Activated CD4-positive, alpha-beta T cell treated with anti-CD3 and anti-CD28 coated beads, Interleukin-2, amount 10 ng/mL, durations not matched to agents 7 days and 5 days (primary cell): Measurements from ENCODE around the gene CD300A. TPM values are rescaled to one million over a fixed set of nuclear protein-coding genes. Genes with fewer than 3 reads are reported as not detected.

Experiments used
- CTCF ChIA-PET: fragments of 350-600 bp; sonication (Branson Sonifier 250); formaldehyde crosslinking; loops from one replicate; lab custom pipeline; 2021; ENCODE audit warnings: antibody characterized with exemption; lab: Charles Lee
- POLR2A ChIA-PET: fragments of 350-600 bp; sonication (Branson Sonifier 250); formaldehyde crosslinking; loops from one replicate; lab custom pipeline; 2021; ENCODE audit warnings: antibody characterized with exemption; lab: Charles Lee
- DNase-seq: peaks from one replicate; pipeline ENCODE4 v3.0.0-alpha.2; 2020
- H3K27ac Mint-ChIP-seq: one replicate; pipeline ENCODE4 v1.8.0; 2021; ENCODE audit warnings: mild to moderate bottlenecking, moderate library complexity, mixed read lengths
- H3K27me3 Mint-ChIP-seq: one replicate; pipeline ENCODE4 v1.8.0; 2021; ENCODE audit warnings: mixed read lengths
- H3K36me3 Mint-ChIP-seq: one replicate; pipeline ENCODE4 v1.8.0; 2021; ENCODE audit warnings: low read depth, mixed read lengths
- H3K4me1 Mint-ChIP-seq: one replicate; pipeline ENCODE4 v1.8.0; 2021; ENCODE audit warnings: mixed read lengths
- H3K4me3 Mint-ChIP-seq: one replicate; pipeline ENCODE4 v1.8.0; 2021; ENCODE audit warnings: mild to moderate bottlenecking, moderate library complexity, mixed read lengths
- H3K9me3 Mint-ChIP-seq: one replicate; pipeline ENCODE4 v1.8.0; 2021; ENCODE audit warnings: mixed read lengths
- total RNA-seq, 2 experiments: library from RNA; stranded (reverse); gene quantifications; one replicate each; pipeline ENCODE4 v1.2.3, GENCODE V29; 2021

The CD300A gene
- total RNA-seq, 2 experiments from 2014 or later: 6.7 to 6.8 TPM

GRCh38 chr17:74521701-74522201 lies 55.3 kb downstream of the CD300A start:
- ChIA-PET POLR2A (no interaction called here), CTCF (no interaction called here)
- no peak overlapping the region for H3K4me3 Mint-ChIP-seq
- H3K27me3 Mint-ChIP-seq: peaks cover 17% of the 10 kb centered on the region
- H3K9me3 Mint-ChIP-seq: peaks cover 5% of the 10 kb centered on the region
- H3K36me3 Mint-ChIP-seq: no peaks in the 10 kb centered on the region
- H3K4me1 Mint-ChIP-seq: peaks cover 9% of the 10 kb centered on the region
- H3K27ac Mint-ChIP-seq: no peak overlapping the region
- DNase-seq: no peak

GRCh38 chr17:74522381-74523105 lies 56.1 kb downstream of the CD300A start:
- ChIA-PET CTCF (no interaction called here), POLR2A (no interaction called here)
- no peak overlapping the region for H3K27ac Mint-ChIP-seq
- H3K9me3 Mint-ChIP-seq: peaks cover 5% of the 10 kb centered on the region
- peaks cover 9% of the 10 kb centered on the region for H3K4me1 Mint-ChIP-seq
- H3K36me3 Mint-ChIP-seq: no peaks in the 10 kb centered on the region
- DNase-seq: no peak
- H3K27me3 Mint-ChIP-seq: peaks cover 17% of the 10 kb centered on the region
- no peak overlapping the region for H3K4me3 Mint-ChIP-seq

- ChIA-PET POLR2A (no interaction called here), CTCF (interaction anchor here (0.7 kb wide), 1 partner anchor 153 kb away, joined by 3 read pairs; no protein-coding TSS in a partner anchor)
- Mint-ChIP-seq H3K27ac (no peak overlapping the region), H3K4me3 (no peak overlapping the region), H3K27me3 (peaks cover 12% of the 10 kb centered on the region), H3K4me1 (peaks cover 9% of the 10 kb centered on the region), H3K36me3 (no peaks in the 10 kb centered on the region), H3K9me3 (peaks cover 5% of the 10 kb centered on the region)
- DNase-seq: no peak
Observed at GRCh38 chr17:74523308-74523707, 56.9 kb downstream of the CD300A start.

GRCh38 chr17:74524653-74525464 lies 58.4 kb downstream of the CD300A start:
- Mint-ChIP-seq H3K27ac (no peak overlapping the region), H3K4me1 (peaks cover 9% of the 10 kb centered on the region), H3K9me3 (peaks cover 3% of the 10 kb centered on the region), H3K36me3 (no peaks in the 10 kb centered on the region), H3K4me3 (no peak overlapping the region), H3K27me3 (peaks cover 12% of the 10 kb centered on the region)
- DNase-seq: no peak
- ChIA-PET CTCF (no interaction called here), POLR2A (no interaction called here)

GRCh38 chr17:74525465-74525725 lies 59.0 kb downstream of the CD300A start:
- H3K9me3 Mint-ChIP-seq: peaks cover 3% of the 10 kb centered on the region
- H3K27ac Mint-ChIP-seq: no peak overlapping the region
- no peaks in the 10 kb centered on the region for H3K36me3 Mint-ChIP-seq
- POLR2A ChIA-PET: no interaction called here
- no peak overlapping the region for H3K4me3 Mint-ChIP-seq
- peaks cover 9% of the 10 kb centered on the region for H3K4me1 Mint-ChIP-seq
- no peak for DNase-seq
- CTCF ChIA-PET: interaction anchor here (1.1 kb wide), 1 partner anchor 158 kb away, joined by 4 read pairs; the partner anchor contains the start of gene GPR142
- peaks cover 11% of the 10 kb centered on the region for H3K27me3 Mint-ChIP-seq

- no peak for DNase-seq
- no peaks in the 10 kb centered on the region for H3K36me3 Mint-ChIP-seq
- ChIA-PET POLR2A (no interaction called here), CTCF (interaction anchor here (1.1 kb wide), 1 partner anchor 158 kb away, joined by 4 read pairs; the partner anchor contains the start of gene GPR142)
- H3K4me1 Mint-ChIP-seq: peaks cover 9% of the 10 kb centered on the region
- no peak overlapping the region for H3K4me3 Mint-ChIP-seq
- no peak overlapping the region for H3K27ac Mint-ChIP-seq
- H3K27me3 Mint-ChIP-seq: peaks cover 13% of the 10 kb centered on the region
- H3K9me3 Mint-ChIP-seq: peaks cover 2% of the 10 kb centered on the region
Observed at GRCh38 chr17:74525781-74526288, 59.4 kb downstream of the CD300A start.

- no peak overlapping the region for H3K4me3 Mint-ChIP-seq
Observed at GRCh38 chr17:74526681-74527080, 60.2 kb downstream of the CD300A start.

GRCh38 chr17:74527081-74527480 lies 60.6 kb downstream of the CD300A start:
- no peaks in the 10 kb centered on the region for H3K4me1 Mint-ChIP-seq
- H3K27me3 Mint-ChIP-seq: peaks cover 22% of the 10 kb centered on the region
- DNase-seq: no peak
- POLR2A ChIA-PET: no interaction called here
- no peaks in the 10 kb centered on the region for H3K9me3 Mint-ChIP-seq
- H3K36me3 Mint-ChIP-seq: no peaks in the 10 kb centered on the region
- H3K27ac Mint-ChIP-seq: no peak overlapping the region
- CTCF ChIA-PET: interaction anchor here (1.0 to 1.7 kb wide), 2 partner anchors 11 to 148 kb away, joined by 3 read pairs; no protein-coding TSS in a partner anchor
- H3K4me3 Mint-ChIP-seq: no peak overlapping the region

More at GRCh38 chr17:74526681-74527080, 60.2 kb downstream of the CD300A start:
- H3K4me1 Mint-ChIP-seq: peaks cover 2% of the 10 kb centered on the region
- H3K36me3 Mint-ChIP-seq: no peaks in the 10 kb centered on the region
- CTCF ChIA-PET: interaction anchor here (1.1 to 1.7 kb wide), 2 partner anchors 147 to 159 kb away, joined by 3 to 4 read pairs; partner anchors contain the start of gene GPR142
- no peak overlapping the region for H3K27ac Mint-ChIP-seq
- H3K27me3 Mint-ChIP-seq: peaks cover 18% of the 10 kb centered on the region
- DNase-seq: no peak
- POLR2A ChIA-PET: no interaction called here
- no peaks in the 10 kb centered on the region for H3K9me3 Mint-ChIP-seq

- Mint-ChIP-seq H3K27ac (no peak overlapping the region), H3K4me3 (no peak overlapping the region), H3K9me3 (no peaks in the 10 kb centered on the region), H3K36me3 (no peaks in the 10 kb centered on the region), H3K27me3 (peaks cover 27% of the 10 kb centered on the region), H3K4me1 (no peaks in the 10 kb centered on the region)
- CTCF ChIA-PET: interaction anchor here (1.0 to 1.7 kb wide), 2 partner anchors 12 to 148 kb away, joined by 3 read pairs; no protein-coding TSS in a partner anchor
- no peak for DNase-seq
- POLR2A ChIA-PET: no interaction called here
Observed at GRCh38 chr17:74527756-74528155, 61.3 kb downstream of the CD300A start.

GRCh38 chr17:74528491-74529199 lies 62.2 kb downstream of the CD300A start:
- no peak overlapping the region for H3K4me3 Mint-ChIP-seq
- no peaks in the 10 kb centered on the region for H3K9me3 Mint-ChIP-seq
- no peaks in the 10 kb centered on the region for H3K36me3 Mint-ChIP-seq
- CTCF ChIA-PET: interaction anchor here (1.2 to 1.9 kb wide), 2 partner anchors 72 to 135 kb away, joined by 4 read pairs; no protein-coding TSS in a partner anchor
- DNase-seq: no peak
- H3K27me3 Mint-ChIP-seq: peaks cover 35% of the 10 kb centered on the region
- no peaks in the 10 kb centered on the region for H3K4me1 Mint-ChIP-seq
- H3K27ac Mint-ChIP-seq: no peak overlapping the region
- POLR2A ChIA-PET: no interaction called here

GRCh38 chr17:74529243-74529642 lies 62.8 kb downstream of the CD300A start:
- Mint-ChIP-seq H3K9me3 (no peaks in the 10 kb centered on the region), H3K4me1 (no peaks in the 10 kb centered on the region), H3K27ac (no peak overlapping the region), H3K27me3 (peaks cover 38% of the 10 kb centered on the region), H3K36me3 (no peaks in the 10 kb centered on the region), H3K4me3 (no peak overlapping the region)
- POLR2A ChIA-PET: no interaction called here
- no peak for DNase-seq
- CTCF ChIA-PET: interaction anchor here (1.2 to 1.9 kb wide), 2 partner anchors 72 to 136 kb away, joined by 4 read pairs; no protein-coding TSS in a partner anchor

GRCh38 chr17:74530831-74531150 lies 64.4 kb downstream of the CD300A start:
- H3K4me1 Mint-ChIP-seq: no peaks in the 10 kb centered on the region
- H3K27me3 Mint-ChIP-seq: peaks cover 45% of the 10 kb centered on the region
- no peak overlapping the region for H3K4me3 Mint-ChIP-seq
- ChIA-PET CTCF (interaction anchor here (0.6 to 1.3 kb wide), 3 partner anchors 11 to 896 kb away, joined by 3 to 4 read pairs (median 3); no protein-coding TSS in a partner anchor), POLR2A (no interaction called here)
- no peaks in the 10 kb centered on the region for H3K36me3 Mint-ChIP-seq
- H3K9me3 Mint-ChIP-seq: no peaks in the 10 kb centered on the region
- DNase-seq: no peak
- H3K27ac Mint-ChIP-seq: no peak overlapping the region
